Tibial nerve (tissue), 3 donors: Measurements from ENCODE around the gene OXER1.

Source experiments
- CTCF ChIP-seq, 5 experiments: fragments of 200-600 bp in 3 of 5; fragments of 450-650 bp in 2 of 5; sonication (generic) in 3 of 5; IDR thresholded peaks; one replicate each; pipeline ENCODE4 v1.5.1; 2016 to 2019; ENCODE audit warnings: antibody characterized with exemption in 5 of 5, mild to moderate bottlenecking in 3 of 5, moderate library complexity in 2 of 5
- POLR2A ChIP-seq, 2 donors: fragments of 450-650 bp; IDR thresholded peaks; one replicate each; pipeline ENCODE4 v1.6.1; 2017; ENCODE audit warnings: antibody characterized with exemption in 2 of 2, mild to moderate bottlenecking in 2 of 2, moderate library complexity in 2 of 2

GRCh38 chr2:42722320-42723190 is 41.4 kb downstream of the OXER1 start:
- no peak for TF ChIP-seq POLR2A (IDR thresholded peaks at IDR 0.05)
- TF ChIP-seq CTCF (IDR thresholded peaks at IDR 0.05): no peak
